HepG2 (cell line): ENCODE measurements around the gene H1-8. TPM values are rescaled to one million over a fixed set of nuclear protein-coding genes. Genes with fewer than 3 reads are reported as not detected.

Experiments
- BCL6 ChIP-seq: IDR thresholded peaks from 2 replicates; pipeline ENCODE4 v1.6.1; 2016; ENCODE audit warnings: missing genetic modification reagents, missing compliant biosample characterization
- CBX2 ChIP-seq, 2 experiments: fragments of 200-600 bp in 1 of 2; sonication (generic); formaldehyde crosslinking in 1 of 2; IDR thresholded peaks; 2 replicates each; pipeline versions ENCODE4 v1.7.0 to v1.8.1; 2018 to 2022; ENCODE audit warnings: low read depth in 2 of 2, low read length in 1 of 2, mild to moderate bottlenecking in 1 of 2, missing genetic modification reagents in 1 of 2
- DPF2 ChIP-seq: sonication (generic); formaldehyde crosslinking; IDR thresholded peaks from 2 replicates; pipeline ENCODE4 v1.4.0; 2020; ENCODE audit warnings: mild to moderate bottlenecking, low read depth, missing genetic modification reagents, borderline replicate concordance
- FOXC1 ChIP-seq: sonication (generic); formaldehyde crosslinking; IDR thresholded peaks from 2 replicates; pipeline ENCODE4 v1.8.0; 2022; ENCODE audit warnings: mild to moderate bottlenecking, missing genetic modification reagents, borderline replicate concordance
- HOXA3 ChIP-seq: sonication (generic); formaldehyde crosslinking; IDR thresholded peaks from 2 replicates; pipeline ENCODE4 v1.5.0; 2020; ENCODE audit warnings: missing genetic modification reagents
- LCORL ChIP-seq, 2 experiments: fragments of 450-650 bp in 1 of 2; sonication (generic) in 1 of 2; formaldehyde crosslinking in 1 of 2; IDR thresholded peaks; 2 replicates each; pipeline versions ENCODE4 v1.5.0 to v1.6.1; 2017 to 2020; ENCODE audit warnings: antibody characterized with exemption in 1 of 2, missing genetic modification reagents in 1 of 2
- MED1 ChIP-seq: sonication (generic); formaldehyde crosslinking; IDR thresholded peaks from 2 replicates; pipeline ENCODE4 v1.4.0; 2020; ENCODE audit warnings: missing genetic modification reagents
- NCOA2 ChIP-seq: sonication (generic); formaldehyde crosslinking; IDR thresholded peaks from 2 replicates; pipeline ENCODE4 v1.8.0; 2022; ENCODE audit warnings: inconsistent platforms
- PRPF4 ChIP-seq: fragments of 200-400 bp; formaldehyde crosslinking; IDR thresholded peaks from 2 replicates; pipeline ENCODE4 v1.6.1; 2016; ENCODE audit warnings: low read length, low read depth; ENCODE audit not compliant: poor library complexity, severe bottlenecking
- RBFOX2 ChIP-seq: fragments of 200-400 bp; formaldehyde crosslinking; IDR thresholded peaks from 2 replicates; pipeline ENCODE4 v1.6.1; 2017; ENCODE audit warnings: low read depth, mild to moderate bottlenecking, low read length
- TBL1XR1 ChIP-seq: fragments of 150-350 bp; IDR thresholded peaks from 2 replicates; pipeline ENCODE4 v1.6.1; 2014; ENCODE audit warnings: borderline replicate concordance, low read length; ENCODE audit not compliant: partially characterized antibody
- ZFP91 ChIP-seq: sonication (generic); formaldehyde crosslinking; IDR thresholded peaks from 2 replicates; pipeline ENCODE4 v1.9.0; 2022; ENCODE audit warnings: missing genetic modification reagents, mild to moderate bottlenecking, borderline replicate concordance
- ZMAT3 ChIP-seq: sonication (generic); formaldehyde crosslinking; conservative IDR thresholded peaks from 2 replicates; pipeline ENCODE4 v1.7.0; 2021; ENCODE audit warnings: missing genetic modification reagents
- ZNF17 ChIP-seq: sonication (generic); formaldehyde crosslinking; IDR thresholded peaks from 2 replicates; pipeline ENCODE4 v1.5.0; 2020; ENCODE audit warnings: mild to moderate bottlenecking, missing genetic modification reagents
- ZNF720 ChIP-seq: sonication (generic); formaldehyde crosslinking; IDR thresholded peaks from 2 replicates; pipeline ENCODE4 v1.4.0; 2020; ENCODE audit warnings: missing genetic modification reagents
- ZNF724P ChIP-seq: sonication (generic); formaldehyde crosslinking; IDR thresholded peaks from 2 replicates; pipeline ENCODE4 v1.8.0; 2022; ENCODE audit warnings: missing genetic modification reagents, borderline replicate concordance
- ZNF816 ChIP-seq: sonication (generic); formaldehyde crosslinking; IDR thresholded peaks from 2 replicates; pipeline ENCODE4 v1.8.0; 2022; ENCODE audit warnings: missing genetic modification reagents, mild to moderate bottlenecking, borderline replicate concordance
- polyA plus RNA-seq, 8 experiments: library from polyadenylated mRNA; depleted of rRNA in 3 of 8; stranded (reverse) in 7 of 8; unstranded in 1 of 8; fragments of >200 nt; fragmentation: Illumina TruSeq in 4 of 8; extraction: Trizol in 4 of 8; gene quantifications; 2 replicates each; pipeline versions ENCODE4 v1.2.1 to v1.2.3, GENCODE V29; 2011 to 2016; ENCODE audit warnings: low read depth in 4 of 8, missing spikeins in 1 of 8, mixed read lengths in 1 of 8; ENCODE audit not compliant: insufficient read depth in 1 of 8
- total RNA-seq, 5 experiments: library from RNA; depleted of rRNA; stranded (reverse); fragments of >200 nt; fragmentation: Illumina TruSeq; extraction: Trizol; gene quantifications; 2 replicates each; pipeline ENCODE4 v1.2.3, GENCODE V29; 2016; ENCODE audit warnings: low read depth in 1 of 5
- TF ChIP-seq, protein P1 (sequence below): IDR thresholded peaks from 2 replicates; pipeline ENCODE4 v1.6.1; 2016; ENCODE audit warnings: missing compliant biosample characterization, missing genetic modification reagents, borderline replicate concordance
- TF ChIP-seq, protein P2 (sequence below), 2 experiments: sonication (generic) in 1 of 2; formaldehyde crosslinking in 1 of 2; IDR thresholded peaks; 2 replicates each; pipeline versions ENCODE4 v1.4.0 to v1.6.1; 2018 to 2020; ENCODE audit warnings: missing genetic modification reagents in 2 of 2, borderline replicate concordance in 1 of 2, low read depth in 1 of 2, mild to moderate bottlenecking in 1 of 2, missing biosample characterization in 1 of 2
- TF ChIP-seq, protein P3 (sequence below): sonication (generic); formaldehyde crosslinking; IDR thresholded peaks from 2 replicates; pipeline ENCODE4 v1.5.0; 2020; ENCODE audit warnings: mild to moderate bottlenecking, missing genetic modification reagents, moderate library complexity

Gene H1-8
- total and polyA plus RNA-seq, 2 of the 13 experiments (the other 11 are each of a cell fraction or from before 2014, with no cell fraction given), result 0.08 TPM; not detected in 1

- peak; percentile 55 for TF ChIP-seq DPF2 (CRISPR knock-in tag)
- no peak for TF ChIP-seq CBX2 (IDR thresholded peaks at IDR 0.05; ENCODE audit: low read depth, low read length)
- no peak for TF ChIP-seq CBX2 (CRISPR knock-in tag; IDR thresholded peaks at IDR 0.05; ENCODE audit: low read depth)
- TF ChIP-seq, protein P1, sequence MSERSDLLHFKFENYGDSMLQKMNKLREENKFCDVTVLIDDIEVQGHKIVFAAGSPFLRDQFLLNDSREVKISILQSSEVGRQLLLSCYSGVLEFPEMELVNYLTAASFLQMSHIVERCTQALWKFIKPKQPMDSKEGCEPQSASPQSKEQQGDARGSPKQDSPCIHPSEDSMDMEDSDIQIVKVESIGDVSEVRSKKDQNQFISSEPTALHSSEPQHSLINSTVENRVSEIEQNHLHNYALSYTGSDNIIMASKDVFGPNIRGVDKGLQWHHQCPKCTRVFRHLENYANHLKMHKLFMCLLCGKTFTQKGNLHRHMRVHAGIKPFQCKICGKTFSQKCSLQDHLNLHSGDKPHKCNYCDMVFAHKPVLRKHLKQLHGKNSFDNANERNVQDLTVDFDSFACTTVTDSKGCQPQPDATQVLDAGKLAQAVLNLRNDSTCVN (CRISPR knock-in tag), result peak; percentile 99
- 0 out of 2 replicates have a peak, but pooled peaks have one; percentile 20 for TF ChIP-seq MED1 (CRISPR knock-in tag)
- TF ChIP-seq LCORL (IDR thresholded peaks at IDR 0.05), result no peak
- peak; percentile 80; the same call in 1 of the 2 replicates for TF ChIP-seq LCORL (CRISPR knock-in tag; IDR thresholded peaks at IDR 0.05)
- TF ChIP-seq, protein P2, sequence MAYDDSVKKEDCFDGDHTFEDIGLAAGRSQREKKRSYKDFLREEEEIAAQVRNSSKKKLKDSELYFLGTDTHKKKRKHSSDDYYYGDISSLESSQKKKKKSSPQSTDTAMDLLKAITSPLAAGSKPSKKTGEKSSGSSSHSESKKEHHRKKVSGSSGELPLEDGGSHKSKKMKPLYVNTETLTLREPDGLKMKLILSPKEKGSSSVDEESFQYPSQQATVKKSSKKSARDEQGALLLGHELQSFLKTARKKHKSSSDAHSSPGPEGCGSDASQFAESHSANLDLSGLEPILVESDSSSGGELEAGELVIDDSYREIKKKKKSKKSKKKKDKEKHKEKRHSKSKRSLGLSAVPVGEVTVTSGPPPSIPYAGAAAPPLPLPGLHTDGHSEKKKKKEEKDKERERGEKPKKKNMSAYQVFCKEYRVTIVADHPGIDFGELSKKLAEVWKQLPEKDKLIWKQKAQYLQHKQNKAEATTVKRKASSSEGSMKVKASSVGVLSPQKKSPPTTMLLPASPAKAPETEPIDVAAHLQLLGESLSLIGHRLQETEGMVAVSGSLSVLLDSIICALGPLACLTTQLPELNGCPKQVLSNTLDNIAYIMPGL (CRISPR knock-in tag; IDR thresholded peaks at IDR 0.05; ENCODE audit: borderline replicate concordance in 1 of 2, low read depth in 1 of 2), result no peak
- TF ChIP-seq ZMAT3 (CRISPR knock-in tag), result no peak
- TF ChIP-seq PRPF4, result no peak
- no peak for TF ChIP-seq ZNF17 (CRISPR knock-in tag)
- TF ChIP-seq RBFOX2, result no peak
- TF ChIP-seq, protein P3, sequence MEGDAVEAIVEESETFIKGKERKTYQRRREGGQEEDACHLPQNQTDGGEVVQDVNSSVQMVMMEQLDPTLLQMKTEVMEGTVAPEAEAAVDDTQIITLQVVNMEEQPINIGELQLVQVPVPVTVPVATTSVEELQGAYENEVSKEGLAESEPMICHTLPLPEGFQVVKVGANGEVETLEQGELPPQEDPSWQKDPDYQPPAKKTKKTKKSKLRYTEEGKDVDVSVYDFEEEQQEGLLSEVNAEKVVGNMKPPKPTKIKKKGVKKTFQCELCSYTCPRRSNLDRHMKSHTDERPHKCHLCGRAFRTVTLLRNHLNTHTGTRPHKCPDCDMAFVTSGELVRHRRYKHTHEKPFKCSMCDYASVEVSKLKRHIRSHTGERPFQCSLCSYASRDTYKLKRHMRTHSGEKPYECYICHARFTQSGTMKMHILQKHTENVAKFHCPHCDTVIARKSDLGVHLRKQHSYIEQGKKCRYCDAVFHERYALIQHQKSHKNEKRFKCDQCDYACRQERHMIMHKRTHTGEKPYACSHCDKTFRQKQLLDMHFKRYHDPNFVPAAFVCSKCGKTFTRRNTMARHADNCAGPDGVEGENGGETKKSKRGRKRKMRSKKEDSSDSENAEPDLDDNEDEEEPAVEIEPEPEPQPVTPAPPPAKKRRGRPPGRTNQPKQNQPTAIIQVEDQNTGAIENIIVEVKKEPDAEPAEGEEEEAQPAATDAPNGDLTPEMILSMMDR (CRISPR knock-in tag), result no peak
- peak; percentile 35; the same call in 1 of the 2 replicates for TF ChIP-seq ZNF816 (CRISPR knock-in tag)
- TF ChIP-seq TBL1XR1, result peak; percentile 47
- peak; percentile 45; the same call in 1 of the 2 replicates for TF ChIP-seq NCOA2 (CRISPR knock-in tag)
- no peak for TF ChIP-seq ZNF724P
- 0 out of 2 replicates have a peak, but pooled peaks have one; percentile 29 for TF ChIP-seq HOXA3
- 0 out of 2 replicates have a peak, but pooled peaks have one; percentile 12 for TF ChIP-seq FOXC1
- TF ChIP-seq ZFP91 (CRISPR knock-in tag), result peak; percentile 29; the same call in 1 of the 2 replicates
- TF ChIP-seq ZNF720, result no peak
- TF ChIP-seq BCL6 (CRISPR knock-in tag), result peak; percentile 30; the same call in 1 of the 2 replicates
Measured at GRCh38 chr3:129534428-129535027, 8.4 kb upstream of the H1-8 start (continued).
